H1 (cell line): ENCODE data around the gene CDK10. TPM values are rescaled to one million over a fixed set of nuclear protein-coding genes. Genes with fewer than 3 reads are reported as not detected.

Experiments
- CTCF ChIA-PET: fragments of 300-600 bp; sonication (Branson Sonifier 250); formaldehyde crosslinking; loops from one replicate; lab custom pipeline; 2021; ENCODE audit not compliant: partially characterized antibody; lab: Charles Lee
- POLR2A ChIA-PET: fragments of 300-600 bp; sonication (Branson Sonifier 250); formaldehyde crosslinking; loops from one replicate; lab custom pipeline; 2021; ENCODE audit warnings: inconsistent platforms; ENCODE audit not compliant: partially characterized antibody; lab: Charles Lee
- DNase-seq, 2 experiments: peaks; one replicate each; pipeline versions ENCODE4 v3.0.0 to v3.0.0-alpha.2; 2010 to 2022; ENCODE audit warnings: low spot score in 2 of 2, low read depth in 1 of 2, mixed read lengths in 1 of 2
- FAIRE-seq: peaks from 2 replicates; lab custom pipeline; 2011; peaks lifted over from hg19 to GRCh38; lab: Jason Lieb, UNC
- H2AFZ ChIP-seq: 2 replicates; pipeline ENCODE4 v1.8.1; 2012; ENCODE audit warnings: low read length, inconsistent platforms
- H2AK5ac ChIP-seq: 2 replicates; pipeline ENCODE4 v1.6.1; 2013; ENCODE audit warnings: low read depth, low read length
- H2BK120ac ChIP-seq: replicated peaks from 2 replicates; pipeline ENCODE3; 2013; ENCODE audit warnings: low read depth, low read length, inconsistent platforms
- H2BK12ac ChIP-seq: 2 replicates; pipeline ENCODE4 v1.6.1; 2013; ENCODE audit warnings: low read depth, low read length
- H2BK15ac ChIP-seq: 2 replicates; pipeline ENCODE4 v1.6.1; 2013; ENCODE audit warnings: low read length
- H2BK20ac ChIP-seq: 2 replicates; pipeline ENCODE4 v1.6.1; 2013; ENCODE audit warnings: low read length
- H2BK5ac ChIP-seq: 2 replicates; pipeline ENCODE4 v1.6.1; 2013; ENCODE audit warnings: low read depth, low read length
- H3K14ac ChIP-seq: 2 replicates; pipeline ENCODE4 v1.6.1; 2013; ENCODE audit warnings: inconsistent platforms; ENCODE audit not compliant: insufficient read length
- H3K18ac ChIP-seq: 2 replicates; pipeline ENCODE4 v1.6.1; 2013; ENCODE audit warnings: low read length; ENCODE audit errors: extremely low read depth
- H3K23ac ChIP-seq: 2 replicates; pipeline ENCODE4 v1.6.1; 2013; ENCODE audit warnings: inconsistent platforms; ENCODE audit not compliant: insufficient read length
- H3K23me2 ChIP-seq: 2 replicates; pipeline ENCODE4 v1.6.1; 2013; ENCODE audit warnings: low read depth, low read length
- H3K27ac ChIP-seq: 2 replicates; pipeline ENCODE4 v1.6.1; 2011; ENCODE audit warnings: low read depth, low read length, inconsistent platforms
- H3K27me3 ChIP-seq, 4 experiments: replicated peaks in 1 of 4; 1 replicate in 1 of 4; 2 replicates in 3 of 4; pipeline versions ENCODE4 v1.6.1 to v1.8.1; 2011 to 2013; ENCODE audit warnings: low read length in 3 of 4, mild to moderate bottlenecking in 3 of 4, inconsistent platforms in 2 of 4, mixed read lengths in 2 of 4, moderate library complexity in 1 of 4; ENCODE audit not compliant: control insufficient read depth in 3 of 4, insufficient read depth in 3 of 4; ENCODE audit errors: extremely low read depth in 1 of 4
- H3K36me3 ChIP-seq, 4 experiments: 2 replicates each; pipeline versions ENCODE4 v1.6.1 to v1.8.1; 2011 to 2013; ENCODE audit warnings: mild to moderate bottlenecking in 4 of 4, low read length in 3 of 4, moderate library complexity in 2 of 4, control low read depth in 1 of 4, inconsistent platforms in 1 of 4; ENCODE audit not compliant: insufficient read depth in 4 of 4, control insufficient read depth in 2 of 4
- H3K4ac ChIP-seq: replicated peaks from 2 replicates; pipeline ENCODE3; 2013; ENCODE audit warnings: low read length, low read depth, mixed read lengths, inconsistent platforms; ENCODE audit not compliant: insufficient read length
- H3K4me1 ChIP-seq, 4 experiments: replicated peaks in 1 of 4; 1 replicate in 1 of 4; 2 replicates in 3 of 4; pipeline versions ENCODE4 v1.6.1 to v1.8.1; 2011 to 2013; ENCODE audit warnings: low read length in 3 of 4, inconsistent platforms in 2 of 4, mixed read lengths in 1 of 4; ENCODE audit not compliant: insufficient read depth in 4 of 4, control insufficient read depth in 3 of 4
- H3K4me2 ChIP-seq, 2 experiments: 2 replicates each; pipeline versions ENCODE4 v1.6.1 to v1.8.1; 2011 to 2013; ENCODE audit warnings: low read depth in 2 of 2, low read length in 2 of 2, control low read depth in 1 of 2, inconsistent platforms in 1 of 2, mild to moderate bottlenecking in 1 of 2; ENCODE audit not compliant: insufficient read depth in 1 of 2
- H3K4me3 ChIP-seq, 4 experiments: fragments of 200-600, 300-600 bp in 1 of 4; sonication (generic), shearing (Covaris generic), sonication (Bioruptor Twin) in 1 of 4; 2 replicates each; pipeline versions ENCODE4 v1.5.1 to v1.8.1; 2011 to 2016; ENCODE audit warnings: low read length in 4 of 4, low read depth in 3 of 4, control low read depth in 2 of 4, inconsistent platforms in 2 of 4, mild to moderate bottlenecking in 2 of 4, mixed read lengths in 1 of 4, moderate library complexity in 1 of 4; ENCODE audit not compliant: insufficient read depth in 2 of 4; ENCODE audit errors: extremely low read depth in 1 of 4
- H3K56ac ChIP-seq: replicated peaks from 2 replicates; pipeline ENCODE3; 2013; ENCODE audit warnings: low read depth, mild to moderate bottlenecking, mixed read lengths, low read length, inconsistent platforms; ENCODE audit not compliant: insufficient read length
- H3K79me1 ChIP-seq: 2 replicates; pipeline ENCODE4 v1.6.1; 2013; ENCODE audit warnings: low read depth, low read length, control low read depth
- H3K79me2 ChIP-seq, 2 experiments: 2 replicates each; pipeline versions ENCODE4 v1.6.1 to v1.8.1; 2012 to 2013; ENCODE audit warnings: low read length in 2 of 2, mild to moderate bottlenecking in 2 of 2, inconsistent platforms in 1 of 2; ENCODE audit not compliant: insufficient read depth in 2 of 2, control insufficient read depth in 1 of 2
- H3K9ac ChIP-seq, 4 experiments: replicated peaks in 1 of 4; 1 replicate in 1 of 4; 2 replicates in 3 of 4; pipeline versions ENCODE4 v1.6.1 to v1.8.1; 2011 to 2013; ENCODE audit warnings: low read depth in 3 of 4, low read length in 3 of 4, control low read depth in 2 of 4, mild to moderate bottlenecking in 2 of 4, moderate library complexity in 2 of 4, inconsistent platforms in 1 of 4; ENCODE audit errors: extremely low read depth in 1 of 4
- H3K9me3 ChIP-seq, 2 experiments: 2 replicates each; pipeline versions ENCODE4 v1.6.1 to v1.8.1; 2012 to 2013; ENCODE audit warnings: mild to moderate bottlenecking in 2 of 2, moderate library complexity in 2 of 2, control low read depth in 1 of 2, inconsistent platforms in 1 of 2, low read depth in 1 of 2, low read length in 1 of 2, mixed read lengths in 1 of 2; ENCODE audit not compliant: insufficient read depth in 2 of 2
- H4K20me1 ChIP-seq, 2 experiments: replicated peaks in 1 of 2; 2 replicates each; pipeline versions ENCODE3 to v1.8.1; 2011 to 2013; ENCODE audit warnings: inconsistent platforms in 2 of 2, low read length in 2 of 2, mild to moderate bottlenecking in 1 of 2; ENCODE audit not compliant: insufficient read depth in 2 of 2, control insufficient read depth in 1 of 2
- H4K5ac ChIP-seq: 2 replicates; pipeline ENCODE4 v1.6.1; 2013; ENCODE audit warnings: low read length, low read depth, mixed read lengths, inconsistent platforms; ENCODE audit not compliant: insufficient read length
- H4K8ac ChIP-seq: 2 replicates; pipeline ENCODE4 v1.8.0; 2013; ENCODE audit warnings: mild to moderate bottlenecking, moderate library complexity, low read length, inconsistent platforms; ENCODE audit not compliant: insufficient read depth; ENCODE audit errors: extremely low read depth
- H4K91ac ChIP-seq: replicated peaks from 2 replicates; pipeline ENCODE3; 2013; ENCODE audit warnings: low read length, mixed read lengths, inconsistent platforms; ENCODE audit not compliant: insufficient read length
- BACH1 ChIP-seq: IDR thresholded peaks from 2 replicates; pipeline ENCODE4 v1.6.1; 2012; ENCODE audit warnings: low read length, improper control_type of control experiment
- HDAC2 ChIP-seq, 2 experiments: fragments of 300-600 bp in 1 of 2; sonication (generic) in 1 of 2; IDR thresholded peaks; 2 replicates each; pipeline ENCODE4 v1.6.1; 2011 to 2012; ENCODE audit warnings: low read depth in 2 of 2, low read length in 2 of 2, mild to moderate bottlenecking in 2 of 2, moderate library complexity in 2 of 2, borderline replicate concordance in 1 of 2, inconsistent platforms in 1 of 2
- POLR2AphosphoS5 ChIP-seq: IDR thresholded peaks from 2 replicates; pipeline ENCODE4 v1.6.1; 2011; ENCODE audit warnings: low read depth, low read length
- SP4 ChIP-seq: IDR thresholded peaks from 2 replicates; pipeline ENCODE4 v1.6.1; 2012; ENCODE audit warnings: low read length, inconsistent platforms
- SRF ChIP-seq: IDR thresholded peaks from 2 replicates; pipeline ENCODE4 v1.6.1; 2011; ENCODE audit warnings: mild to moderate bottlenecking, low read depth, low read length, moderate library complexity
- WGBS, 2 experiments: shearing (Covaris generic) in 1 of 2; methylation state at CpG; one replicate each; pipeline versions ENCODE4 v1.1.6 to v1.1.7; 2013 to 2015; ENCODE audit warnings: low lambda C conversion rate in 2 of 2, mixed read lengths in 2 of 2, inconsistent platforms in 1 of 2, low coverage in 1 of 2, missing lambda C conversion rate in 1 of 2; ENCODE audit not compliant: insufficient replicate concordance in 2 of 2, insufficient coverage in 1 of 2, insufficient read length in 1 of 2; ENCODE audit errors: extremely low coverage in 1 of 2, missing lambda C conversion rate in 1 of 2; 5-methylcytosine and 5-hydroxymethylcytosine counted together
- polyA plus RNA-seq, 7 experiments: library from polyadenylated mRNA; depleted of rRNA in 3 of 7; stranded (reverse) in 5 of 7; unstranded in 2 of 7; fragments of >200 nt in 5 of 7; fragments of 200-250 nt in 2 of 7; gene quantifications; 1 replicate in 5 of 7; 2 replicates in 1 of 7; 4 replicates in 1 of 7; pipeline versions ENCODE4 v1.2.1 to v1.2.3, GENCODE V29; 2011 to 2013; ENCODE audit warnings: missing spikeins in 2 of 7, mixed read lengths in 2 of 7
- total RNA-seq: library from RNA; stranded (reverse); fragmentation: NEBNext Ultra II Directional; extraction: Animal tissue kit (Norgen Biotek cat#: 25700); gene quantifications from 2 replicates; pipeline ENCODE4 v1.2.1, GENCODE V29; 2021

The CDK10 gene
- total and polyA plus RNA-seq, 2 of the 8 experiments (the other 6 are each of a cell fraction or from before 2014, with no cell fraction given), result 49.5 to 83.9 TPM

DNA sequence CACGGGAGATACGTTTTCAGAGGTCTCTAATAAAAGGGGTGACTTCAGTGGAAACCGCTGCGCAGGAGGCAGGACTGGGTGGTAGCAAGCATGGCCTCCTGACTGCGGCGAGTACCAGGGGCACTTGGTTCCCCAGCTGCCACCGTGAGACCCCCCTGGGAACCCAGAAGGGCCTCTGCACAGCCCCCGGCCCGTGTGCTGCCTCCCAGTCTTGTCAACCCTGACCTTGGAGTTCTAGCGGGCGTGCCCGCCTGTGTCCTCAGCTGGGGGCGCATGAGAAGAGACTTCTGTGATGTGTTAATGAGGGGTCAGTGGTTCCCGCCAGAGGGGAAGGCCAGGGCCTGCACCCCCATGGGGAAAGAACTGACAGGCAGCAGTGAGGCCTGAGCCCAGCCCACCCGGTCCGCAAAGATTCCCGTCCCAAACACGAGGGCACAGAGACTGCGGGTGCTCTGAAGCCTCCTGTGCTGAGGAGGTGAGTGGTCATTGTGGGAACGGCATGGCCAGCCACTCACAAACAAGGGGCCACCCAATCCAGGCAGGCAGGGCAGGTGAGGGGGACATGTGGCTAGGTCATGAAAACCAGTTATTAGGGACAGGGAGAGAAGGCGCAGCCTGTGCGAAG, 44.2 kb downstream of the CDK10 start:
- Histone ChIP-seq H3K9ac (no peak overlapping the region), H2BK5ac (no peak overlapping the region), H3K23me2 (no peaks in the 10 kb centered on the region), H4K8ac (no peak overlapping the region), H3K27ac (no peak overlapping the region), H3K4ac (no peak overlapping the region), H2BK15ac (no peak overlapping the region), H4K5ac (no peak overlapping the region), H4K20me1 (peaks cover 4 to 10% of the 10 kb centered on the region in 2 experiments), H3K36me3 (peaks cover 2 to 6% (median 4%) of the 10 kb centered on the region in 4 experiments; a peak in 6 of 8 replicates), H2BK20ac (no peak overlapping the region), H2AFZ (no peak overlapping the region), H4K91ac (no peak overlapping the region), H3K27me3 (peaks cover 0 to 4% (median under 1%) of the 10 kb centered on the region in 4 experiments; a peak in 2 of 7 replicates), H2AK5ac (no peak overlapping the region), H3K18ac (peak overlapping the region; percentile 32; the same call in 1 of the 2 replicates), H2BK12ac (0 out of 2 replicates have a peak overlapping the region, but pooled peaks have one; percentile 27), H3K23ac (no peak overlapping the region), H3K4me2 (no peak overlapping the region), H3K4me3 (no peak overlapping the region), H3K79me2 (no peaks in the 10 kb centered on the region), H2BK120ac (no peak overlapping the region), H3K14ac (peak overlapping the region; percentile 53), H3K9me3 (no peaks in the 10 kb centered on the region), H3K79me1 (no peaks in the 10 kb centered on the region), H3K56ac (no peak overlapping the region), H3K4me1 (peaks cover 0 to 6% (median 3%) of the 10 kb centered on the region in 4 experiments; a peak in 4 of 7 replicates)
- no peak for TF ChIP-seq HDAC2 (IDR thresholded peaks at IDR 0.05; ENCODE audit: borderline replicate concordance in 1 of 2, low read depth in 2 of 2, low read length in 2 of 2)
- TF ChIP-seq SRF, result no peak
- no peak for TF ChIP-seq BACH1
- TF ChIP-seq SP4, result no peak
- TF ChIP-seq POLR2AphosphoS5, result peak; percentile 2; the same call in 1 of the 2 replicates
- CTCF ChIA-PET, result no interaction called here
- POLR2A ChIA-PET, result interaction anchor here (0.8 to 16.1 kb wide), 4 partner anchors 11 to 20 kb away, joined by 5 to 193 read pairs (median 12); partner anchors contain the start of gene VPS9D1
- 90% methylated on average over 21 of the region's 22 CpGs; no CpG with 5 or more reads in 1 of the 2 experiments for WGBS, 2 experiments
- FAIRE-seq, result no peak
- DNase-seq, result no peak
